Panc1 (cell line): ENCODE results near the gene PRKCA. TPM values are rescaled to one million over a fixed set of nuclear protein-coding genes. Genes with fewer than 3 reads are reported as not detected.

ENCODE experiments used
- ATAC-seq: fragments of 200-7000 bp; cut with Tn5 transposase; 2 replicates; pipeline ENCODE4 v1.9.1; 2020; ENCODE audit warnings: mild to moderate bottlenecking, moderate library complexity
- BruUV-seq: library from RNA; stranded (reverse); fragments of 400-500 nt; replicated peaks from 2 replicates; lab custom pipeline; 2021; lab: Mats Ljungman, UMichigan
- CTCF ChIA-PET: fragments of 300-600 bp; sonication (Branson Sonifier 250); formaldehyde crosslinking; loops from one replicate; lab custom pipeline; 2022; ENCODE audit warnings: antibody characterized with exemption; lab: Charles Lee
- POLR2A ChIA-PET: fragments of 300-600 bp; sonication (Branson Sonifier 250); formaldehyde crosslinking; loops from one replicate; lab custom pipeline; 2022; ENCODE audit warnings: antibody characterized with exemption; lab: Charles Lee
- DNase-seq: peaks from one replicate; pipeline ENCODE4 v3.0.0-alpha.2; 2010; ENCODE audit warnings: low read depth, low spot score
- H3K27ac ChIP-seq: 2 replicates; pipeline ENCODE4 v1.5.1; 2011; ENCODE audit warnings: mild to moderate bottlenecking, low read length, inconsistent platforms
- H3K27me3 ChIP-seq: fragments of 200-500 bp; sonication (Bioruptor generic); 2 replicates; pipeline ENCODE4 v1.6.0; 2014; ENCODE audit warnings: low read length, inconsistent platforms; ENCODE audit not compliant: control insufficient read depth, insufficient read depth
- H3K36me3 ChIP-seq: fragments of 200-500 bp; sonication (Bioruptor generic); 2 replicates; pipeline ENCODE4 v1.5.1; 2014; ENCODE audit warnings: inconsistent platforms, mild to moderate bottlenecking, low read length, moderate library complexity; ENCODE audit not compliant: control insufficient read depth, insufficient read depth
- H3K4me1 ChIP-seq: 2 replicates; pipeline ENCODE4 v1.5.1; 2011; ENCODE audit warnings: inconsistent platforms, mild to moderate bottlenecking, low read length, moderate library complexity; ENCODE audit not compliant: control insufficient read depth, insufficient read depth
- H3K4me3 ChIP-seq, 2 experiments: 2 replicates each; pipeline ENCODE4 v1.5.1; 2011 to 2012; ENCODE audit warnings: low read depth in 2 of 2, low read length in 2 of 2, mild to moderate bottlenecking in 2 of 2, inconsistent platforms in 1 of 2, moderate library complexity in 1 of 2
- H3K9me3 ChIP-seq: fragments of 200-500 bp; sonication (Bioruptor generic); 2 replicates; pipeline ENCODE4 v1.5.1; 2014; ENCODE audit warnings: low read depth, mild to moderate bottlenecking, inconsistent platforms, low read length, moderate library complexity; ENCODE audit not compliant: control insufficient read depth, insufficient read depth
- POLR2AphosphoS5 ChIP-seq: IDR thresholded peaks from 2 replicates; pipeline ENCODE4 v1.6.1; 2012; ENCODE audit warnings: mild to moderate bottlenecking, low read depth, low read length, moderate library complexity
- SIN3A ChIP-seq: IDR thresholded peaks from 2 replicates; pipeline ENCODE4 v1.6.1; 2012; ENCODE audit warnings: low read depth, mild to moderate bottlenecking, low read length, moderate library complexity, borderline replicate concordance; ENCODE audit not compliant: insufficient read depth
- TCF7L2 ChIP-seq: IDR thresholded peaks from 2 replicates; pipeline ENCODE4 v1.6.1; 2011; ENCODE audit warnings: mild to moderate bottlenecking, low read depth, low read length, inconsistent platforms
- in situ Hi-C: cut with HindIII; loops from 2 replicates; pipeline ENCODE4 v1.10.0; 2016; ENCODE audit warnings: low sequenced_read_pairs, low pct_unique_long_range_greater_than_20kb
- intact Hi-C: fragments of 100-400 bp; cut with micrococcal nuclease; formaldehyde crosslinking; loops from one replicate; pipeline ENCODE4 v1.10.0; 2022; ENCODE audit not compliant: unreplicated experiment
- total RNA-seq: library from RNA; stranded (reverse); gene quantifications from one replicate; pipeline ENCODE4 v1.2.1, GENCODE V29; 2021; ENCODE audit not compliant: unreplicated experiment
- TF ChIP-seq, protein P1 (sequence below), 2 experiments: IDR thresholded peaks; 2 replicates each; pipeline ENCODE4 v1.6.1; 2011 to 2012; ENCODE audit warnings: low read depth in 2 of 2, control low read depth in 1 of 2, low read length in 1 of 2, mild to moderate bottlenecking in 1 of 2, moderate library complexity in 1 of 2; ENCODE audit not compliant: insufficient read depth in 1 of 2
- TF ChIP-seq, protein P2 (sequence below): fragments of 450-650 bp; IDR thresholded peaks from 2 replicates; pipeline ENCODE4 v1.5.1; 2017; ENCODE audit warnings: mild to moderate bottlenecking

The PRKCA gene
- total RNA-seq, 1 experiment from 2014 or later, result 53.0 TPM

GRCh38 chr17:66682283-66682682 is 379.9 kb downstream of the PRKCA start:
- CTCF ChIA-PET, result no interaction called here
- Histone ChIP-seq H3K9me3 (no peaks in the 10 kb centered on the region), H3K4me1 (no peaks in the 10 kb centered on the region; the same call in 1 of the 2 replicates), H3K4me3 (no peak overlapping the region), H3K27me3 (no peaks in the 10 kb centered on the region), H3K36me3 (no peaks in the 10 kb centered on the region), H3K27ac (no peak overlapping the region)
- no peak for ATAC-seq
- in situ Hi-C loops, result no loop called here
- POLR2A ChIA-PET, result no interaction called here
- no peak for DNase-seq
- no TSS peak for BruUV-seq
- TF ChIP-seq POLR2AphosphoS5 (no peak), SIN3A (no peak), TCF7L2 (no peak)
- TF ChIP-seq, protein P1, sequence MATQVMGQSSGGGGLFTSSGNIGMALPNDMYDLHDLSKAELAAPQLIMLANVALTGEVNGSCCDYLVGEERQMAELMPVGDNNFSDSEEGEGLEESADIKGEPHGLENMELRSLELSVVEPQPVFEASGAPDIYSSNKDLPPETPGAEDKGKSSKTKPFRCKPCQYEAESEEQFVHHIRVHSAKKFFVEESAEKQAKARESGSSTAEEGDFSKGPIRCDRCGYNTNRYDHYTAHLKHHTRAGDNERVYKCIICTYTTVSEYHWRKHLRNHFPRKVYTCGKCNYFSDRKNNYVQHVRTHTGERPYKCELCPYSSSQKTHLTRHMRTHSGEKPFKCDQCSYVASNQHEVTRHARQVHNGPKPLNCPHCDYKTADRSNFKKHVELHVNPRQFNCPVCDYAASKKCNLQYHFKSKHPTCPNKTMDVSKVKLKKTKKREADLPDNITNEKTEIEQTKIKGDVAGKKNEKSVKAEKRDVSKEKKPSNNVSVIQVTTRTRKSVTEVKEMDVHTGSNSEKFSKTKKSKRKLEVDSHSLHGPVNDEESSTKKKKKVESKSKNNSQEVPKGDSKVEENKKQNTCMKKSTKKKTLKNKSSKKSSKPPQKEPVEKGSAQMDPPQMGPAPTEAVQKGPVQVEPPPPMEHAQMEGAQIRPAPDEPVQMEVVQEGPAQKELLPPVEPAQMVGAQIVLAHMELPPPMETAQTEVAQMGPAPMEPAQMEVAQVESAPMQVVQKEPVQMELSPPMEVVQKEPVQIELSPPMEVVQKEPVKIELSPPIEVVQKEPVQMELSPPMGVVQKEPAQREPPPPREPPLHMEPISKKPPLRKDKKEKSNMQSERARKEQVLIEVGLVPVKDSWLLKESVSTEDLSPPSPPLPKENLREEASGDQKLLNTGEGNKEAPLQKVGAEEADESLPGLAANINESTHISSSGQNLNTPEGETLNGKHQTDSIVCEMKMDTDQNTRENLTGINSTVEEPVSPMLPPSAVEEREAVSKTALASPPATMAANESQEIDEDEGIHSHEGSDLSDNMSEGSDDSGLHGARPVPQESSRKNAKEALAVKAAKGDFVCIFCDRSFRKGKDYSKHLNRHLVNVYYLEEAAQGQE (IDR thresholded peaks at IDR 0.05; ENCODE audit: insufficient read depth in 1 of 2, low read depth in 2 of 2, low read length in 1 of 2), result no peak
- TF ChIP-seq, protein P2, sequence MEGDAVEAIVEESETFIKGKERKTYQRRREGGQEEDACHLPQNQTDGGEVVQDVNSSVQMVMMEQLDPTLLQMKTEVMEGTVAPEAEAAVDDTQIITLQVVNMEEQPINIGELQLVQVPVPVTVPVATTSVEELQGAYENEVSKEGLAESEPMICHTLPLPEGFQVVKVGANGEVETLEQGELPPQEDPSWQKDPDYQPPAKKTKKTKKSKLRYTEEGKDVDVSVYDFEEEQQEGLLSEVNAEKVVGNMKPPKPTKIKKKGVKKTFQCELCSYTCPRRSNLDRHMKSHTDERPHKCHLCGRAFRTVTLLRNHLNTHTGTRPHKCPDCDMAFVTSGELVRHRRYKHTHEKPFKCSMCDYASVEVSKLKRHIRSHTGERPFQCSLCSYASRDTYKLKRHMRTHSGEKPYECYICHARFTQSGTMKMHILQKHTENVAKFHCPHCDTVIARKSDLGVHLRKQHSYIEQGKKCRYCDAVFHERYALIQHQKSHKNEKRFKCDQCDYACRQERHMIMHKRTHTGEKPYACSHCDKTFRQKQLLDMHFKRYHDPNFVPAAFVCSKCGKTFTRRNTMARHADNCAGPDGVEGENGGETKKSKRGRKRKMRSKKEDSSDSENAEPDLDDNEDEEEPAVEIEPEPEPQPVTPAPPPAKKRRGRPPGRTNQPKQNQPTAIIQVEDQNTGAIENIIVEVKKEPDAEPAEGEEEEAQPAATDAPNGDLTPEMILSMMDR, result no peak
- intact Hi-C loops, result no loop called here

GRCh38 chr17:66684261-66684660 is 381.8 kb downstream of the PRKCA start:
- Histone ChIP-seq H3K27me3 (no peaks in the 10 kb centered on the region), H3K36me3 (no peaks in the 10 kb centered on the region; the same call in 1 of the 2 replicates), H3K27ac (no peak overlapping the region), H3K4me1 (no peaks in the 10 kb centered on the region; the same call in 1 of the 2 replicates), H3K9me3 (no peaks in the 10 kb centered on the region), H3K4me3 (no peak overlapping the region)
- ChIA-PET CTCF (no interaction called here), POLR2A (no interaction called here)
- intact Hi-C loops (no loop called here), in situ Hi-C loops (no loop called here)
- no peak for DNase-seq
- BruUV-seq, result no TSS peak
- no peak for ATAC-seq
- no peak for TF ChIP-seq POLR2AphosphoS5
- TF ChIP-seq, protein P2, result no peak
- no peak for TF ChIP-seq TCF7L2
- no peak for TF ChIP-seq SIN3A
- TF ChIP-seq, protein P1 (IDR thresholded peaks at IDR 0.05; ENCODE audit: insufficient read depth in 1 of 2, low read depth in 2 of 2, low read length in 1 of 2), result no peak
